H1 (cell line): ENCODE data around the gene DUSP2. TPM values are rescaled to one million over a fixed set of nuclear protein-coding genes. Genes with fewer than 3 reads are reported as not detected.

Experiments
- CTCF ChIA-PET: fragments of 300-600 bp; sonication (Branson Sonifier 250); formaldehyde crosslinking; loops from one replicate; lab custom pipeline; 2021; ENCODE audit not compliant: partially characterized antibody; lab: Charles Lee
- POLR2A ChIA-PET: fragments of 300-600 bp; sonication (Branson Sonifier 250); formaldehyde crosslinking; loops from one replicate; lab custom pipeline; 2021; ENCODE audit warnings: inconsistent platforms; ENCODE audit not compliant: partially characterized antibody; lab: Charles Lee
- DNase-seq, 2 experiments: peaks; one replicate each; pipeline versions ENCODE4 v3.0.0 to v3.0.0-alpha.2; 2010 to 2022; ENCODE audit warnings: low spot score in 2 of 2, low read depth in 1 of 2, mixed read lengths in 1 of 2
- FAIRE-seq: peaks from 2 replicates; lab custom pipeline; 2011; peaks lifted over from hg19 to GRCh38; lab: Jason Lieb, UNC
- H2AFZ ChIP-seq: 2 replicates; pipeline ENCODE4 v1.8.1; 2012; ENCODE audit warnings: low read length, inconsistent platforms
- H2AK5ac ChIP-seq: 2 replicates; pipeline ENCODE4 v1.6.1; 2013; ENCODE audit warnings: low read depth, low read length
- H2BK120ac ChIP-seq: replicated peaks from 2 replicates; pipeline ENCODE3; 2013; ENCODE audit warnings: low read depth, low read length, inconsistent platforms
- H2BK12ac ChIP-seq: 2 replicates; pipeline ENCODE4 v1.6.1; 2013; ENCODE audit warnings: low read depth, low read length
- H2BK15ac ChIP-seq: 2 replicates; pipeline ENCODE4 v1.6.1; 2013; ENCODE audit warnings: low read length
- H2BK20ac ChIP-seq: 2 replicates; pipeline ENCODE4 v1.6.1; 2013; ENCODE audit warnings: low read length
- H2BK5ac ChIP-seq: 2 replicates; pipeline ENCODE4 v1.6.1; 2013; ENCODE audit warnings: low read depth, low read length
- H3K14ac ChIP-seq: 2 replicates; pipeline ENCODE4 v1.6.1; 2013; ENCODE audit warnings: inconsistent platforms; ENCODE audit not compliant: insufficient read length
- H3K18ac ChIP-seq: 2 replicates; pipeline ENCODE4 v1.6.1; 2013; ENCODE audit warnings: low read length; ENCODE audit errors: extremely low read depth
- H3K23ac ChIP-seq: 2 replicates; pipeline ENCODE4 v1.6.1; 2013; ENCODE audit warnings: inconsistent platforms; ENCODE audit not compliant: insufficient read length
- H3K23me2 ChIP-seq: 2 replicates; pipeline ENCODE4 v1.6.1; 2013; ENCODE audit warnings: low read depth, low read length
- H3K27ac ChIP-seq: 2 replicates; pipeline ENCODE4 v1.6.1; 2011; ENCODE audit warnings: low read depth, low read length, inconsistent platforms
- H3K27me3 ChIP-seq, 4 experiments: replicated peaks in 1 of 4; 1 replicate in 1 of 4; 2 replicates in 3 of 4; pipeline versions ENCODE4 v1.6.1 to v1.8.1; 2011 to 2013; ENCODE audit warnings: low read length in 3 of 4, mild to moderate bottlenecking in 3 of 4, inconsistent platforms in 2 of 4, mixed read lengths in 2 of 4, moderate library complexity in 1 of 4; ENCODE audit not compliant: control insufficient read depth in 3 of 4, insufficient read depth in 3 of 4; ENCODE audit errors: extremely low read depth in 1 of 4
- H3K36me3 ChIP-seq, 4 experiments: 2 replicates each; pipeline versions ENCODE4 v1.6.1 to v1.8.1; 2011 to 2013; ENCODE audit warnings: mild to moderate bottlenecking in 4 of 4, low read length in 3 of 4, moderate library complexity in 2 of 4, control low read depth in 1 of 4, inconsistent platforms in 1 of 4; ENCODE audit not compliant: insufficient read depth in 4 of 4, control insufficient read depth in 2 of 4
- H3K4ac ChIP-seq: replicated peaks from 2 replicates; pipeline ENCODE3; 2013; ENCODE audit warnings: low read length, low read depth, mixed read lengths, inconsistent platforms; ENCODE audit not compliant: insufficient read length
- H3K4me1 ChIP-seq, 4 experiments: replicated peaks in 1 of 4; 1 replicate in 1 of 4; 2 replicates in 3 of 4; pipeline versions ENCODE4 v1.6.1 to v1.8.1; 2011 to 2013; ENCODE audit warnings: low read length in 3 of 4, inconsistent platforms in 2 of 4, mixed read lengths in 1 of 4; ENCODE audit not compliant: insufficient read depth in 4 of 4, control insufficient read depth in 3 of 4
- H3K4me2 ChIP-seq, 2 experiments: 2 replicates each; pipeline versions ENCODE4 v1.6.1 to v1.8.1; 2011 to 2013; ENCODE audit warnings: low read depth in 2 of 2, low read length in 2 of 2, control low read depth in 1 of 2, inconsistent platforms in 1 of 2, mild to moderate bottlenecking in 1 of 2; ENCODE audit not compliant: insufficient read depth in 1 of 2
- H3K4me3 ChIP-seq, 4 experiments: fragments of 200-600, 300-600 bp in 1 of 4; sonication (generic), shearing (Covaris generic), sonication (Bioruptor Twin) in 1 of 4; 2 replicates each; pipeline versions ENCODE4 v1.5.1 to v1.8.1; 2011 to 2016; ENCODE audit warnings: low read length in 4 of 4, low read depth in 3 of 4, control low read depth in 2 of 4, inconsistent platforms in 2 of 4, mild to moderate bottlenecking in 2 of 4, mixed read lengths in 1 of 4, moderate library complexity in 1 of 4; ENCODE audit not compliant: insufficient read depth in 2 of 4; ENCODE audit errors: extremely low read depth in 1 of 4
- H3K56ac ChIP-seq: replicated peaks from 2 replicates; pipeline ENCODE3; 2013; ENCODE audit warnings: low read depth, mild to moderate bottlenecking, mixed read lengths, low read length, inconsistent platforms; ENCODE audit not compliant: insufficient read length
- H3K79me1 ChIP-seq: 2 replicates; pipeline ENCODE4 v1.6.1; 2013; ENCODE audit warnings: low read depth, low read length, control low read depth
- H3K79me2 ChIP-seq, 2 experiments: 2 replicates each; pipeline versions ENCODE4 v1.6.1 to v1.8.1; 2012 to 2013; ENCODE audit warnings: low read length in 2 of 2, mild to moderate bottlenecking in 2 of 2, inconsistent platforms in 1 of 2; ENCODE audit not compliant: insufficient read depth in 2 of 2, control insufficient read depth in 1 of 2
- H3K9ac ChIP-seq, 4 experiments: replicated peaks in 1 of 4; 1 replicate in 1 of 4; 2 replicates in 3 of 4; pipeline versions ENCODE4 v1.6.1 to v1.8.1; 2011 to 2013; ENCODE audit warnings: low read depth in 3 of 4, low read length in 3 of 4, control low read depth in 2 of 4, mild to moderate bottlenecking in 2 of 4, moderate library complexity in 2 of 4, inconsistent platforms in 1 of 4; ENCODE audit errors: extremely low read depth in 1 of 4
- H3K9me3 ChIP-seq, 2 experiments: 2 replicates each; pipeline versions ENCODE4 v1.6.1 to v1.8.1; 2012 to 2013; ENCODE audit warnings: mild to moderate bottlenecking in 2 of 2, moderate library complexity in 2 of 2, control low read depth in 1 of 2, inconsistent platforms in 1 of 2, low read depth in 1 of 2, low read length in 1 of 2, mixed read lengths in 1 of 2; ENCODE audit not compliant: insufficient read depth in 2 of 2
- H4K20me1 ChIP-seq, 2 experiments: replicated peaks in 1 of 2; 2 replicates each; pipeline versions ENCODE3 to v1.8.1; 2011 to 2013; ENCODE audit warnings: inconsistent platforms in 2 of 2, low read length in 2 of 2, mild to moderate bottlenecking in 1 of 2; ENCODE audit not compliant: insufficient read depth in 2 of 2, control insufficient read depth in 1 of 2
- H4K5ac ChIP-seq: 2 replicates; pipeline ENCODE4 v1.6.1; 2013; ENCODE audit warnings: low read length, low read depth, mixed read lengths, inconsistent platforms; ENCODE audit not compliant: insufficient read length
- H4K8ac ChIP-seq: 2 replicates; pipeline ENCODE4 v1.8.0; 2013; ENCODE audit warnings: mild to moderate bottlenecking, moderate library complexity, low read length, inconsistent platforms; ENCODE audit not compliant: insufficient read depth; ENCODE audit errors: extremely low read depth
- H4K91ac ChIP-seq: replicated peaks from 2 replicates; pipeline ENCODE3; 2013; ENCODE audit warnings: low read length, mixed read lengths, inconsistent platforms; ENCODE audit not compliant: insufficient read length
- CEBPB ChIP-seq: IDR thresholded peaks from 2 replicates; pipeline ENCODE4 v1.6.1; 2012; ENCODE audit warnings: low read depth, low read length
- CTBP2 ChIP-seq: IDR thresholded peaks from 2 replicates; pipeline ENCODE4 v1.7.0; 2011; ENCODE audit warnings: borderline replicate concordance, mild to moderate bottlenecking, moderate library complexity, mixed read lengths, low read length; ENCODE audit not compliant: insufficient read depth, insufficient read length
- EGR1 ChIP-seq: IDR thresholded peaks from 2 replicates; pipeline ENCODE4 v1.6.1; 2011; ENCODE audit warnings: low read depth, low read length, borderline replicate concordance
- EP300 ChIP-seq, 2 experiments: IDR thresholded peaks; 1 replicate in 1 of 2; 2 replicates in 1 of 2; pipeline ENCODE4 v1.6.1; 2011 to 2012; ENCODE audit warnings: low read depth in 2 of 2, low read length in 2 of 2, mild to moderate bottlenecking in 2 of 2, borderline replicate concordance in 1 of 2, inconsistent platforms in 1 of 2, moderate library complexity in 1 of 2
- GTF2F1 ChIP-seq: IDR thresholded peaks from 2 replicates; pipeline ENCODE4 v1.6.1; 2012; ENCODE audit warnings: low read depth, low read length, improper control_type of control experiment, borderline replicate concordance
- HDAC2 ChIP-seq, 2 experiments: fragments of 300-600 bp in 1 of 2; sonication (generic) in 1 of 2; IDR thresholded peaks; 2 replicates each; pipeline ENCODE4 v1.6.1; 2011 to 2012; ENCODE audit warnings: low read depth in 2 of 2, low read length in 2 of 2, mild to moderate bottlenecking in 2 of 2, moderate library complexity in 2 of 2, borderline replicate concordance in 1 of 2, inconsistent platforms in 1 of 2
- JUND ChIP-seq: IDR thresholded peaks from 2 replicates; pipeline ENCODE4 v1.6.1; 2011; ENCODE audit warnings: mild to moderate bottlenecking, improper control_type of control experiment, low read length
- POU5F1 ChIP-seq: IDR thresholded peaks from 2 replicates; pipeline ENCODE4 v1.6.1; 2011; ENCODE audit warnings: low read depth, mild to moderate bottlenecking, low read length, moderate library complexity
- WGBS, 2 experiments: shearing (Covaris generic) in 1 of 2; methylation state at CpG; one replicate each; pipeline versions ENCODE4 v1.1.6 to v1.1.7; 2013 to 2015; ENCODE audit warnings: low lambda C conversion rate in 2 of 2, mixed read lengths in 2 of 2, inconsistent platforms in 1 of 2, low coverage in 1 of 2, missing lambda C conversion rate in 1 of 2; ENCODE audit not compliant: insufficient replicate concordance in 2 of 2, insufficient coverage in 1 of 2, insufficient read length in 1 of 2; ENCODE audit errors: extremely low coverage in 1 of 2, missing lambda C conversion rate in 1 of 2; 5-methylcytosine and 5-hydroxymethylcytosine counted together
- polyA plus RNA-seq, 7 experiments: library from polyadenylated mRNA; depleted of rRNA in 3 of 7; stranded (reverse) in 5 of 7; unstranded in 2 of 7; fragments of >200 nt in 5 of 7; fragments of 200-250 nt in 2 of 7; gene quantifications; 1 replicate in 5 of 7; 2 replicates in 1 of 7; 4 replicates in 1 of 7; pipeline versions ENCODE4 v1.2.1 to v1.2.3, GENCODE V29; 2011 to 2013; ENCODE audit warnings: missing spikeins in 2 of 7, mixed read lengths in 2 of 7
- total RNA-seq: library from RNA; stranded (reverse); fragmentation: NEBNext Ultra II Directional; extraction: Animal tissue kit (Norgen Biotek cat#: 25700); gene quantifications from 2 replicates; pipeline ENCODE4 v1.2.1, GENCODE V29; 2021

The DUSP2 gene
- total and polyA plus RNA-seq, 2 of the 8 experiments (the other 6 are each of a cell fraction or from before 2014, with no cell fraction given), result 10.1 to 10.4 TPM

- Histone ChIP-seq H2BK5ac (peak overlapping the region; percentile 67; the same call in 1 of the 2 replicates), H3K14ac (no peak overlapping the region), H3K79me1 (no peaks in the 10 kb centered on the region), H3K79me2 (no peaks in the 10 kb centered on the region), H3K36me3 (no peaks in the 10 kb centered on the region), H3K27ac (no peak overlapping the region), H2BK120ac (no peak overlapping the region), H2AFZ (no peak overlapping the region), H2AK5ac (no peak overlapping the region), H3K18ac (peak overlapping the region; percentile 66), H3K4me3 (peak overlapping the region in 1 of 4 experiments; percentile 35; a peak in 1 of 8 replicates), H2BK12ac (peak overlapping the region; percentile 81; the same call in 1 of the 2 replicates), H4K5ac (no peak overlapping the region), H3K56ac (no peak overlapping the region), H4K91ac (peak overlapping the region; percentile 67), H3K23me2 (peaks cover 2% of the 10 kb centered on the region; the same call in 1 of the 2 replicates), H3K9ac (no peak overlapping the region), H3K23ac (no peak overlapping the region), H4K8ac (0 out of 2 replicates have a peak overlapping the region, but pooled peaks have one; percentile 12), H3K4ac (no peak overlapping the region), H3K4me2 (peak overlapping the region; percentile 38 to 40; a peak in 3 of 4 replicates), H3K27me3 (no peaks in the 10 kb centered on the region), H3K9me3 (peaks cover 4 to 11% of the 10 kb centered on the region in 2 experiments), H2BK15ac (no peak overlapping the region), H4K20me1 (no peaks in the 10 kb centered on the region), H3K4me1 (peaks cover 0 to 27% (median 17%) of the 10 kb centered on the region in 4 experiments; a peak in 6 of 7 replicates), H2BK20ac (peak overlapping the region; percentile 77; the same call in 1 of the 2 replicates)
- ChIA-PET CTCF (interaction anchor here (0.5 to 2.5 kb wide), 10 partner anchors 10 to 115 kb away, joined by 3 to 25 read pairs (median 4); partner anchors contain the start of genes ADRA2B, ASTL and DUSP2), POLR2A (interaction anchor here (0.8 to 1.5 kb wide), 3 partner anchors 9 to 31 kb away, joined by 3 to 9 read pairs (median 5); partner anchors contain the start of gene ASTL)
- TF ChIP-seq CEBPB (no peak), CTBP2 (no peak), JUND (no peak), EP300 (IDR thresholded peaks at IDR 0.05; ENCODE audit: borderline replicate concordance in 1 of 2, low read depth in 2 of 2, low read length in 2 of 2) (no peak), EGR1 (no peak), HDAC2 (IDR thresholded peaks at IDR 0.05; ENCODE audit: borderline replicate concordance in 1 of 2, low read depth in 2 of 2, low read length in 2 of 2) (0 out of 4 replicates have a peak, but pooled peaks of 1 of the 2 experiments have one; percentile 27), POU5F1 (no peak), GTF2F1 (no peak)
- 47% methylated on average over 5 of the region's 5 CpGs; no CpG with 5 or more reads in 1 of the 2 experiments for WGBS, 2 experiments
- DNase-seq, result no peak
- no peak for FAIRE-seq
Observed at GRCh38 chr2:96108151-96108540, 37.1 kb downstream of the DUSP2 start.
